MCF 10A (cell line): ENCODE data around the gene MAT2B. TPM values are rescaled to one million over a fixed set of nuclear protein-coding genes. Genes with fewer than 3 reads are reported as not detected.

Experiments
- BruUV-seq: library from RNA; stranded (reverse); fragments of 400-500 nt; replicated peaks from 2 replicates; lab custom pipeline; 2021; lab: Mats Ljungman, UMichigan
- CTCF ChIA-PET: fragments of 300-600 bp; sonication (Branson Sonifier 250); formaldehyde crosslinking; extraction: SDS; loops from one replicate; lab custom pipeline; 2021; ENCODE audit warnings: antibody characterized with exemption, inconsistent platforms; lab: Yijun Ruan, JAX
- POLR2A ChIA-PET: fragments of 300-600, 350-650 bp; sonication (Branson Sonifier 250); formaldehyde crosslinking; extraction: SDS; loops from one replicate; lab custom pipeline; 2020; ENCODE audit warnings: antibody characterized with exemption, inconsistent platforms; lab: Yijun Ruan, JAX
- DNase-seq: peaks from one replicate; pipeline ENCODE4 v3.0.0-alpha.2; 2018; ENCODE audit not compliant: unreplicated experiment
- H3K27ac Mint-ChIP-seq: one replicate; pipeline ENCODE4 v1.8.0; 2022; ENCODE audit warnings: mild to moderate bottlenecking, low read depth, mixed read lengths; ENCODE audit not compliant: unreplicated experiment
- H3K27me3 Mint-ChIP-seq: one replicate; pipeline ENCODE4 v1.8.0; 2022; ENCODE audit warnings: mixed read lengths; ENCODE audit not compliant: insufficient read depth, unreplicated experiment
- H3K36me3 Mint-ChIP-seq: one replicate; pipeline ENCODE4 v1.8.0; 2022; ENCODE audit warnings: mild to moderate bottlenecking, moderate library complexity, mixed read lengths; ENCODE audit not compliant: insufficient read depth, unreplicated experiment
- H3K4me1 Mint-ChIP-seq: one replicate; pipeline ENCODE4 v1.8.0; 2022; ENCODE audit warnings: mixed read lengths; ENCODE audit not compliant: insufficient read depth, unreplicated experiment
- H3K4me3 Mint-ChIP-seq: one replicate; pipeline ENCODE4 v1.8.0; 2022; ENCODE audit warnings: mild to moderate bottlenecking, moderate library complexity, mixed read lengths; ENCODE audit not compliant: unreplicated experiment
- H3K9me3 Mint-ChIP-seq: one replicate; pipeline ENCODE4 v1.8.0; 2022; ENCODE audit warnings: mixed read lengths; ENCODE audit not compliant: unreplicated experiment
- CTCF ChIP-seq: fragments of 200-600 bp; IDR thresholded peaks from one replicate; pipeline ENCODE4 v1.8.0; 2022; ENCODE audit warnings: antibody characterized with exemption, mild to moderate bottlenecking; ENCODE audit not compliant: unreplicated experiment
- intact Hi-C: fragments of 100-400 bp; cut with micrococcal nuclease; formaldehyde crosslinking; loops from 2 replicates; pipeline ENCODE4 v1.14.1; 2022
- total RNA-seq: library from RNA; stranded (reverse); gene quantifications from 2 replicates; pipeline ENCODE4 v1.2.3, GENCODE V29; 2022

Gene MAT2B
- total RNA-seq, 1 experiment from 2014 or later: 70.9 TPM

GRCh38 chr5:163460562-163461171, 44.8 kb upstream of the MAT2B start, which contains the start of gene HMMR:
HMMR (plus strand) TSS chr5:163460632; CDS start chr5:163460693, 61 bp downstream.
- Mint-ChIP-seq H3K27ac (peak within 1 kb of the TSS; percentile 99), H3K4me3 (peak within 1 kb of the TSS; percentile 83), H3K27me3 (no peaks in the 10 kb centered on the region), H3K9me3 (no peaks in the 10 kb centered on the region), H3K4me1 (peaks cover 44% of the 10 kb centered on the region), H3K36me3 (peaks cover 43% of the 10 kb centered on the region)
- CTCF ChIA-PET: interaction anchor here (0.6 to 7.3 kb wide), 14 partner anchors 8 to 304 kb away, joined by 3 to 69 read pairs (median 7); partner anchors contain the start of genes CCNG1 and MAT2B
- peak; percentile 61 for DNase-seq
- TSS peak; percentile 89 for BruUV-seq
- POLR2A ChIA-PET: interaction anchor here (0.7 to 11.4 kb wide), 11 partner anchors 12 to 64 kb away, joined by 3 to 392 read pairs (median 23); partner anchors contain the start of genes CCNG1 and MAT2B
- no peak for TF ChIP-seq CTCF
- intact Hi-C loops: loop anchor here (1.0 kb wide), 1 partner anchor 43 kb away; no protein-coding TSS in a partner anchor

GRCh38 chr5:163463063-163463435, 42.4 kb upstream of the MAT2B start:
- intact Hi-C loops: no loop called here
- no peak for DNase-seq
- ChIA-PET POLR2A (interaction anchor here (0.6 to 11.4 kb wide), 5 partner anchors 13 to 1655 kb away, joined by 3 to 392 read pairs (median 305); partner anchors contain the start of genes CCNG1 and MAT2B), CTCF (interaction anchor here (0.6 to 7.3 kb wide), 2 partner anchors 10 to 916 kb away, joined by 3 to 69 read pairs; no protein-coding TSS in a partner anchor)
- Mint-ChIP-seq H3K4me3 (peak overlapping the region; percentile 83), H3K4me1 (peaks cover 29% of the 10 kb centered on the region), H3K27me3 (no peaks in the 10 kb centered on the region), H3K27ac (peak overlapping the region; percentile 99), H3K9me3 (no peaks in the 10 kb centered on the region), H3K36me3 (peaks cover 31% of the 10 kb centered on the region)
- BruUV-seq: no TSS peak
- TF ChIP-seq CTCF: no peak

- H3K9me3 Mint-ChIP-seq: no peaks in the 10 kb centered on the region
- intact Hi-C loops: no loop called here
- no peak overlapping the region for H3K4me3 Mint-ChIP-seq
- DNase-seq: no peak
- TF ChIP-seq CTCF: no peak
- peaks cover 23% of the 10 kb centered on the region for H3K4me1 Mint-ChIP-seq
- peak overlapping the region; percentile 84 for H3K27ac Mint-ChIP-seq
- H3K36me3 Mint-ChIP-seq: peaks cover 16% of the 10 kb centered on the region
- POLR2A ChIA-PET: interaction anchor here (0.8 to 18.0 kb wide), 10 partner anchors 8 to 41 kb away, joined by 3 to 284 read pairs (median 6); partner anchors contain the start of genes CCNG1, HMMR, MAT2B and NUDCD2
- no peaks in the 10 kb centered on the region for H3K27me3 Mint-ChIP-seq
- no TSS peak for BruUV-seq
- CTCF ChIA-PET: interaction anchor here (1.1 to 3.2 kb wide), 4 partner anchors 8 to 41 kb away, joined by 3 to 16 read pairs (median 13); partner anchors contain the start of genes HMMR and NUDCD2
Observed at GRCh38 chr5:163467682-163468081, 37.7 kb upstream of the MAT2B start.
